ENCODE data around the gene TRPV3. TPM values are rescaled to one million over a fixed set of nuclear protein-coding genes. Genes with fewer than 3 reads are reported as not detected.

Gene TRPV3
- total and polyA plus RNA-seq, 2 of the 13 experiments (the other 11 are each of a cell fraction or from before 2014, with no cell fraction given): 0.90 to 1.0 TPM

- no peak overlapping the region for H2AFZ ChIP-seq (ENCODE audit: low read length)
- in situ Hi-C loops (cut with HindIII; ENCODE audit: extremely low pct_ligation_motif_present, low pct_unique_long_range_greater_than_20kb): no loop called here
- no peak overlapping the region for H3K27ac ChIP-seq (ENCODE audit: extremely low read length, insufficient read depth, low read length)
- no peak; the same call in 2 of the 3 replicates for ATAC-seq
- intact Hi-C loops (cut with micrococcal nuclease; ENCODE audit: unreplicated experiment): no loop called here
- no peaks in the 10 kb centered on the region for H3K36me3 ChIP-seq (replicated peaks in 1 of 2; ENCODE audit: control insufficient read depth in 1 of 2, insufficient read depth in 2 of 2, low read length in 2 of 2)
- no TSS peak for BruUV-seq (replicated peaks)
- CTCF ChIA-PET (ENCODE audit: low intra/inter-chr PET ratio, low total read pairs): no interaction called here
- peaks cover 27% of the 10 kb centered on the region for H3K4me1 ChIP-seq (ENCODE audit: insufficient read depth, low read length)
- H3K9ac ChIP-seq (ENCODE audit: insufficient read depth, low read depth, low read length): no peak overlapping the region
- no peaks in the 10 kb centered on the region for H3K79me2 ChIP-seq (ENCODE audit: insufficient read depth, low read length)
- H3K4me3 ChIP-seq (replicated peaks in 1 of 3; ENCODE audit: insufficient read depth in 1 of 3, low read depth in 2 of 3, low read length in 3 of 3): peak overlapping the region in 1 of 3 experiments; percentile 50; a peak in 1 of 6 replicates
- POLR2A ChIA-PET: interaction anchor here (0.9 to 1.5 kb wide), 3 partner anchors 13 to 77 kb away, joined by 3 to 7 read pairs (median 6); partner anchors contain the start of genes CTNS and SHPK
- 44% methylated on average over 8 of the region's 9 CpGs for WGBS (ENCODE audit: low lambda C conversion rate)
- no peak for TF ChIP-seq ZBTB40 (IDR thresholded peaks at IDR 0.05)
- TF ChIP-seq ZBTB40 (CRISPR knock-in tag; IDR thresholded peaks at IDR 0.05): 0 out of 2 replicates have a peak, but pooled peaks have one; percentile 18
- no peak for TF ChIP-seq MAFG (CRISPR knock-in tag; IDR thresholded peaks at IDR 0.05)
- TF ChIP-seq NFE2L2 (IDR thresholded peaks at IDR 0.05; ENCODE audit: low read length): no peak
- no peak for TF ChIP-seq ATRX (CRISPR knock-in tag; IDR thresholded peaks at IDR 0.05; ENCODE audit: borderline replicate concordance)
- TF ChIP-seq PREB (CRISPR knock-in tag; IDR thresholded peaks at IDR 0.05): no peak
- TF ChIP-seq, protein P1, sequence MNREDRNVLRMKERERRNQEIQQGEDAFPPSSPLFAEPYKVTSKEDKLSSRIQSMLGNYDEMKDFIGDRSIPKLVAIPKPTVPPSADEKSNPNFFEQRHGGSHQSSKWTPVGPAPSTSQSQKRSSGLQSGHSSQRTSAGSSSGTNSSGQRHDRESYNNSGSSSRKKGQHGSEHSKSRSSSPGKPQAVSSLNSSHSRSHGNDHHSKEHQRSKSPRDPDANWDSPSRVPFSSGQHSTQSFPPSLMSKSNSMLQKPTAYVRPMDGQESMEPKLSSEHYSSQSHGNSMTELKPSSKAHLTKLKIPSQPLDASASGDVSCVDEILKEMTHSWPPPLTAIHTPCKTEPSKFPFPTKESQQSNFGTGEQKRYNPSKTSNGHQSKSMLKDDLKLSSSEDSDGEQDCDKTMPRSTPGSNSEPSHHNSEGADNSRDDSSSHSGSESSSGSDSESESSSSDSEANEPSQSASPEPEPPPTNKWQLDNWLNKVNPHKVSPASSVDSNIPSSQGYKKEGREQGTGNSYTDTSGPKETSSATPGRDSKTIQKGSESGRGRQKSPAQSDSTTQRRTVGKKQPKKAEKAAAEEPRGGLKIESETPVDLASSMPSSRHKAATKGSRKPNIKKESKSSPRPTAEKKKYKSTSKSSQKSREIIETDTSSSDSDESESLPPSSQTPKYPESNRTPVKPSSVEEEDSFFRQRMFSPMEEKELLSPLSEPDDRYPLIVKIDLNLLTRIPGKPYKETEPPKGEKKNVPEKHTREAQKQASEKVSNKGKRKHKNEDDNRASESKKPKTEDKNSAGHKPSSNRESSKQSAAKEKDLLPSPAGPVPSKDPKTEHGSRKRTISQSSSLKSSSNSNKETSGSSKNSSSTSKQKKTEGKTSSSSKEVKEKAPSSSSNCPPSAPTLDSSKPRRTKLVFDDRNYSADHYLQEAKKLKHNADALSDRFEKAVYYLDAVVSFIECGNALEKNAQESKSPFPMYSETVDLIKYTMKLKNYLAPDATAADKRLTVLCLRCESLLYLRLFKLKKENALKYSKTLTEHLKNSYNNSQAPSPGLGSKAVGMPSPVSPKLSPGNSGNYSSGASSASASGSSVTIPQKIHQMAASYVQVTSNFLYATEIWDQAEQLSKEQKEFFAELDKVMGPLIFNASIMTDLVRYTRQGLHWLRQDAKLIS (CRISPR knock-in tag; IDR thresholded peaks at IDR 0.05): no peak
- TF ChIP-seq HHEX (CRISPR knock-in tag; IDR thresholded peaks at IDR 0.05): no peak
- no peak for TF ChIP-seq HNRNPLL (IDR thresholded peaks at IDR 0.05; ENCODE audit: low read depth, low read length, poor library complexity, severe bottlenecking)
- no peak for TF ChIP-seq NFIB (CRISPR knock-in tag; IDR thresholded peaks at IDR 0.05; ENCODE audit: borderline replicate concordance)
- no peak for FAIRE-seq
- no peaks in the 10 kb centered on the region for H4K20me1 ChIP-seq (ENCODE audit: insufficient read depth, low read length)
- H3K4me2 ChIP-seq (ENCODE audit: low read depth, low read length): peak overlapping the region; percentile 76; the same call in 1 of the 2 replicates
- H3K27me3 ChIP-seq (ENCODE audit: control insufficient read depth in 1 of 2, insufficient read depth in 2 of 2, low read length in 2 of 2): peaks cover 6 to 27% of the 10 kb centered on the region in 2 experiments; a peak in 3 of 5 replicates
- no peaks in the 10 kb centered on the region for H3K9me3 ChIP-seq (ENCODE audit: low read length)
- no peak for DNase-seq (ENCODE audit: low spot score)
Measured at GRCh38 chr17:3559270-3559645, 1.6 kb upstream of the TRPV3 start.
